ENCODE results near the gene ZC2HC1B. TPM values are rescaled to one million over a fixed set of nuclear protein-coding genes. Genes with fewer than 3 reads are reported as not detected.

The ZC2HC1B gene, protein sequence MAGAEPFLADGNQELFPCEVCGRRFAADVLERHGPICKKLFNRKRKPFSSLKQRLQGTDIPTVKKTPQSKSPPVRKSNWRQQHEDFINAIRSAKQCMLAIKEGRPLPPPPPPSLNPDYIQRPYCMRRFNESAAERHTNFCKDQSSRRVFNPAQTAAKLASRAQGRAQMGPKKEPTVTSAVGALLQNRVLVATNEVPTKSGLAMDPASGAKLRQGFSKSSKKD
- not detected for total RNA-seq

- no peaks in the 10 kb centered on the region for H3K4me1 Mint-ChIP-seq
- no peak within 1 kb of the TSS for H3K27ac Mint-ChIP-seq
- no peak within 1 kb of the TSS for H3K4me3 Mint-ChIP-seq
- H3K9me3 Mint-ChIP-seq: no peaks in the 10 kb centered on the region
- peaks cover 69% of the 10 kb centered on the region for H3K36me3 Mint-ChIP-seq (ENCODE audit: low read depth)
- no peak for ATAC-seq (replicated peaks)
- no peaks in the 10 kb centered on the region for H3K27me3 Mint-ChIP-seq
Measured at GRCh38 chr6:143864234-143864633, at the start of gene ZC2HC1B. ZC2HC1B (plus strand) TSS chr6:143864474; CDS start chr6:143864540, 66 bp downstream.

GRCh38 chr6:143817621-143818020 is 46.7 kb upstream of the ZC2HC1B start:
- Mint-ChIP-seq H3K27me3 (no peaks in the 10 kb centered on the region), H3K36me3 (ENCODE audit: low read depth) (peaks cover 6% of the 10 kb centered on the region), H3K9me3 (no peaks in the 10 kb centered on the region), H3K27ac (no peak overlapping the region), H3K4me1 (no peaks in the 10 kb centered on the region), H3K4me3 (no peak overlapping the region)
- ATAC-seq (replicated peaks): no peak

GRCh38 chr6:143821359-143821758 is 42.9 kb upstream of the ZC2HC1B start:
- no peak for ATAC-seq (replicated peaks)
- Mint-ChIP-seq H3K27me3 (no peaks in the 10 kb centered on the region), H3K4me1 (no peaks in the 10 kb centered on the region), H3K36me3 (ENCODE audit: low read depth) (peaks cover 24% of the 10 kb centered on the region), H3K4me3 (no peak overlapping the region), H3K9me3 (no peaks in the 10 kb centered on the region), H3K27ac (peak overlapping the region; percentile 3)

GRCh38 chr6:143822584-143823024 is 41.7 kb upstream of the ZC2HC1B start:
- Mint-ChIP-seq H3K36me3 (ENCODE audit: low read depth) (peaks cover 31% of the 10 kb centered on the region), H3K27ac (no peak overlapping the region), H3K27me3 (no peaks in the 10 kb centered on the region), H3K9me3 (no peaks in the 10 kb centered on the region), H3K4me1 (no peaks in the 10 kb centered on the region), H3K4me3 (no peak overlapping the region)
- no peak for ATAC-seq (replicated peaks)

- H3K36me3 Mint-ChIP-seq (ENCODE audit: low read depth): peaks cover 32% of the 10 kb centered on the region
- H3K4me1 Mint-ChIP-seq: no peaks in the 10 kb centered on the region
- no peaks in the 10 kb centered on the region for H3K27me3 Mint-ChIP-seq
- ATAC-seq (replicated peaks): no peak
- no peak overlapping the region for H3K4me3 Mint-ChIP-seq
- H3K9me3 Mint-ChIP-seq: no peaks in the 10 kb centered on the region
- H3K27ac Mint-ChIP-seq: peak overlapping the region; percentile 21
Measured at GRCh38 chr6:143823548-143823947, 40.7 kb upstream of the ZC2HC1B start.

GRCh38 chr6:143828572-143828971 is 35.7 kb upstream of the ZC2HC1B start:
- Mint-ChIP-seq H3K4me1 (no peaks in the 10 kb centered on the region), H3K27ac (no peak overlapping the region), H3K4me3 (no peak overlapping the region), H3K9me3 (no peaks in the 10 kb centered on the region), H3K27me3 (no peaks in the 10 kb centered on the region), H3K36me3 (ENCODE audit: low read depth) (peaks cover 31% of the 10 kb centered on the region)
- no peak for ATAC-seq (replicated peaks)

GRCh38 chr6:143836150-143836549 is 28.1 kb upstream of the ZC2HC1B start:
- no peaks in the 10 kb centered on the region for H3K27me3 Mint-ChIP-seq
- no peak overlapping the region for H3K4me3 Mint-ChIP-seq

GRCh38 chr6:143838395-143838794 is 25.9 kb upstream of the ZC2HC1B start:
- no peaks in the 10 kb centered on the region for H3K9me3 Mint-ChIP-seq
- no peaks in the 10 kb centered on the region for H3K27me3 Mint-ChIP-seq
- H3K4me1 Mint-ChIP-seq: no peaks in the 10 kb centered on the region
- H3K4me3 Mint-ChIP-seq: no peak overlapping the region
- H3K27ac Mint-ChIP-seq: no peak overlapping the region
- H3K36me3 Mint-ChIP-seq (ENCODE audit: low read depth): peaks cover under 1% of the 10 kb centered on the region
- no peak for ATAC-seq (replicated peaks)

More at GRCh38 chr6:143836150-143836549, 28.1 kb upstream of the ZC2HC1B start:
- no peak for ATAC-seq (replicated peaks)
- Mint-ChIP-seq H3K36me3 (ENCODE audit: low read depth) (no peaks in the 10 kb centered on the region), H3K27ac (no peak overlapping the region), H3K4me1 (no peaks in the 10 kb centered on the region), H3K9me3 (no peaks in the 10 kb centered on the region)

DNA sequence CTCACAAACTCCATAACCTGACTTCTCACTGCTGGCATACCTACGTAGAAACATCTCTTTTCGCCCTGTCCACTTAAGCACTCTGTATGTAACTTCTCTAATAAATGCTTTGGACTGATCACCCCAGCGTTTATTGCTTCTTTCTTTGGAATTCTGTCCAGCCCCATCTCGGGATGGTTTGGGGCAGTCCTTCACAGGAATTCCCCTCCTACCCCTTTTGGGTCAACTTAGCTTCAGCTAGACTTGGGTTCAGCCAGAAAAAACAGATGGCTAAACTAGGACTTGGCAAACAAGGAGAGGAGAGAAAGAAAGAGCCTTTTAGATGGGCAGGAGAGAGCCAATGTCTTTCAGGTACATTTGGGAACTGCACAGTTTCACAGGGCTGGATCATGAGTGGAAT is 25.1 kb upstream of the ZC2HC1B start:
- H3K4me1 Mint-ChIP-seq: peaks cover 3% of the 10 kb centered on the region
- H3K4me3 Mint-ChIP-seq: no peak overlapping the region
- no peak overlapping the region for H3K27ac Mint-ChIP-seq
- no peaks in the 10 kb centered on the region for H3K27me3 Mint-ChIP-seq
- H3K36me3 Mint-ChIP-seq (ENCODE audit: low read depth): peaks cover 8% of the 10 kb centered on the region
- no peak for ATAC-seq (replicated peaks)
- H3K9me3 Mint-ChIP-seq: no peaks in the 10 kb centered on the region

DNA sequence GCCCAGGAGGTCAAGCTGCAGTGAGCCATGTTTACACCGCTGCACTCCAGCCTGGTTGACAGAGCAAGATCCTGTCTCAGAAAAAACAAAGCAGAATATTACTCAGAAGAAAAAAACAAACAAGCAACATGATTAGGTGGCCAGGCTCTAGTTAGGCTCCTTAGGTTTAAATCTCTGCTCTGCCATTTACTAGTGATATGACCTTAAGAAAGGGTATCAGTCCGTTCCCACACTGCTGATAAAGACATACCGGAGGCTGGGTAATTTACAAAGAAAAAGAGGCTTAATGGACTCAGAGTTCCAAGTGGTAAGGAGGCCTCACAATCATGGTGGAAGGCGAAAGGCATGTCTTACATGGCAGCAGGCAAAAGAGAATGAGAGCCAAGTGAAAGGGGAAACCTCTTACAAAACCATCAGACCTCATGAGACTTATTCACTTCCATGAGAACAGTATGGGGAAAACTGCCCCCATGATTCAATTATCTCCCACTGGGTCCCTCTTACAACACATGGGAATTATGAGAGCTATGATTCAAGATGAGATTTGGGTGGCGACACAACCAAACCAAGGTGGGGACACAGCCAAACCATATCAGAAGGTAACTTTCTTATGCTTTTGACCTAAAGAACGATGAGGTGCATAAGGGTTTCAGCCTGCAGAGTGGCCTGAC is 23.5 kb upstream of the ZC2HC1B start:
- H3K9me3 Mint-ChIP-seq: no peaks in the 10 kb centered on the region
- H3K4me3 Mint-ChIP-seq: peak overlapping the region; percentile 5
- ATAC-seq (replicated peaks): no peak
- H3K27me3 Mint-ChIP-seq: no peaks in the 10 kb centered on the region
- H3K27ac Mint-ChIP-seq: peak overlapping the region; percentile 50
- peaks cover 6% of the 10 kb centered on the region for H3K4me1 Mint-ChIP-seq
- peaks cover 23% of the 10 kb centered on the region for H3K36me3 Mint-ChIP-seq (ENCODE audit: low read depth)

GRCh38 chr6:143842461-143842901 is 21.8 kb upstream of the ZC2HC1B start:
- Mint-ChIP-seq H3K27ac (peak overlapping the region; percentile 98), H3K36me3 (ENCODE audit: low read depth) (peaks cover 41% of the 10 kb centered on the region), H3K4me1 (peaks cover 6% of the 10 kb centered on the region), H3K4me3 (peak overlapping the region; percentile 92), H3K27me3 (no peaks in the 10 kb centered on the region), H3K9me3 (no peaks in the 10 kb centered on the region)
- peak; percentile 48 for ATAC-seq (replicated peaks)

DNA sequence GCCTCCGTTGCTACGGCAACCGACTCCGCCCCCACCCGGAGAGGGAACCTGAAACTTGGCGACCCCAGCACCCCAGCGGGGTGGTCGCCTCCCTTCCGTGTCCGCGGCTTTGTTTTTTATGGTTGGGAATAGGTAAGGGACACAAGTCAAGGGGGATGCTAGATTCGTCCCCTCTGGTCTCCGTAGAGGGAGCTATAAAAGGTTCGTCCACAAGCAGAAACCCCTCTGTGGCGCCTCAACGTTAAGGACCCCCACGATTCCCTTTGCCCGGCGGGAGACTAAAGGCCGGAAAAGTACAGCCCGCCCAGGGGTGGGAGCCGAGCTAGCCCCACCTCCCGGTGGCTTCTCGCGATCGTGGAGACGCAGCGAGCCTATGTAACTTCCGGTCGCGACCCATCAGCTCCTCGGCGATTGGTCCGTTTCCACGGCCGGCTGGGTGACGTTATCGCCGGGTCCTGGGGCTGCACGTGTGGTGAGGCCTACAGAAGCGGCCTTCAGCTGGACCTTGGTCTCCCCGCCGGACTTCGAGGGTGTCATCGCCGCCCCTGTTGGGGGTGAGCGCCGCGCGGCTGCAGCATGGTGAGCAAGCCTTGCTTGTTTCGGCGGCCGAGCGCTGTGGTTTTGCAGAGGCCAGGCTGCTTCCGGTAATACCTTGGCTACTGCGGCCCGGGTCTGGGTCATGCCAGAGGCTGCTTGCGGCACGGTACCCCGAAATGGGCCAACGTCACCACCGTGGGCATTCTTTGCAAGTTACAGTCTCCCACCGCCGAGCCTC is 21.2 kb upstream of the ZC2HC1B start, which contains the start of gene LTV1:
Gene LTV1 (plus strand): TSS at position 437 of the 775 bp plus-strand sequence. CDS start 140 bp downstream, at position 577.
- Mint-ChIP-seq H3K4me3 (peak within 1 kb of the TSS; percentile 92), H3K9me3 (no peaks in the 10 kb centered on the region), H3K27me3 (no peaks in the 10 kb centered on the region), H3K36me3 (ENCODE audit: low read depth) (peaks cover 47% of the 10 kb centered on the region), H3K4me1 (peaks cover 6% of the 10 kb centered on the region), H3K27ac (peak within 1 kb of the TSS; percentile 98)
- peak; percentile 99 for ATAC-seq (replicated peaks)

DNA sequence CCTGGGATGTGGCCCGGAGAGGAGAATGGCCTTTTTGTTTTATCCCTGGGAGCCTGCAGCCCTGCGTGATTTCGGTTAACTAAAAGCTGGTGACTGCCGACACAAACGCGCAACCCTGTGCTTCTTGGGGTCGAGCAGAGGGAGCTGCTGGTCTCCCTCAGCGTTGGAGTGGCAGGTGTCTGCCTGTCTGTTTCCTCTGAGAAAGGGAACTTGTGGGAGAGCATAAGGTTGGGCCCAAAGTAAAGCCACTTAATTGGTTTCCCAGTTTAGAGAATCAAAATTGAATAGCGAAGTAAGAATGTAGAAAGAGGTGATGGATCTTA is 20.6 kb upstream of the ZC2HC1B start:
- Mint-ChIP-seq H3K27ac (peak overlapping the region; percentile 98), H3K9me3 (no peaks in the 10 kb centered on the region), H3K4me3 (peak overlapping the region; percentile 92), H3K36me3 (ENCODE audit: low read depth) (peaks cover 52% of the 10 kb centered on the region), H3K27me3 (no peaks in the 10 kb centered on the region), H3K4me1 (peaks cover 10% of the 10 kb centered on the region)
- ATAC-seq (replicated peaks): no peak

DNA sequence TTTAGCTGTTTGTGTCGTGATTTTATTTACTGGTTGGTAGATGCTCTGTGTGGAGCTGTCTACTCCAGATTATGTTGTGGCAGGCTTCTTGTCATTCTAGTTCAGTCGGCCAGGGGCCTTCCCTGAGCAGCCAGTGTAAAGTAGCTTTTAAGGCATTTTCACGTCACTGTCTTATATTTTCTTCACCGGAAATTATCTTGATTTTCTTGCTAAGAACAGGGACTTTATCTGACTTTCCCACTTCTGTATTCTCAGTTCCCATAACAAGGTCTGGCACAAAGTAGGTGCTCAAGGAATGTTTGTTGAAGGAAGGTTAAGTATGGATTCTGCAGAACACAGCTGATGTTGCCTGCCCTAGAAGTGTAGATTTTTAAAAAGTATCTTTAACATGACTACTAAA is 20.3 kb upstream of the ZC2HC1B start:
- ATAC-seq (replicated peaks): no peak
- peaks cover 56% of the 10 kb centered on the region for H3K36me3 Mint-ChIP-seq (ENCODE audit: low read depth)
- H3K9me3 Mint-ChIP-seq: no peaks in the 10 kb centered on the region
- no peaks in the 10 kb centered on the region for H3K27me3 Mint-ChIP-seq
- H3K4me3 Mint-ChIP-seq: peak overlapping the region; percentile 92
- H3K4me1 Mint-ChIP-seq: peaks cover 11% of the 10 kb centered on the region
- peak overlapping the region; percentile 98 for H3K27ac Mint-ChIP-seq
